Panc1 (cell line): Measurements from ENCODE around the gene DKK3.

Source experiments
- POLR2AphosphoS5 ChIP-seq: IDR thresholded peaks from 2 replicates; pipeline ENCODE4 v1.6.1; 2012; ENCODE audit warnings: mild to moderate bottlenecking, low read depth, low read length, moderate library complexity
- TF ChIP-seq, protein P1 (sequence below): fragments of 450-650 bp; IDR thresholded peaks from 2 replicates; pipeline ENCODE4 v1.5.1; 2017; ENCODE audit warnings: mild to moderate bottlenecking
- TF ChIP-seq, protein P2 (sequence below), 2 experiments: IDR thresholded peaks; 2 replicates each; pipeline ENCODE4 v1.6.1; 2011 to 2012; ENCODE audit warnings: low read depth in 2 of 2, control low read depth in 1 of 2, low read length in 1 of 2, mild to moderate bottlenecking in 1 of 2, moderate library complexity in 1 of 2; ENCODE audit not compliant: insufficient read depth in 1 of 2

DNA sequence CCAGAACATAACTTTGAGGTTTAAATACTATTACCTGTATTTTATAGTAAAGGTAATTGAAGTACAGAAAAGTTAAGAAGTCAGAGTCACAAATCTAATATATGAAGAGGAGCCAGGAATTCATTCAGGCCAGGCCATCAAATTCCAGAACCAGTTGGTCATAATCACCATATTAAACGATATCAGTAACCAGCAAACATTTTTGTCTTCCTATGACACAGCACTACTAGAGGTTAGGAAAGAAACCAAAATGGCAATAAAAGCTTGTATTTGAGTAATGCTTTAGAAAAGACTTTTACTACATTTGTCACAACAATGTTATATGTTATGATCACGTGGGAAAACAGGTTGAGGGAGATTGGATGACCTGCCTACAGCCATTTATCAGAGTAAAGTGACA lies 62.2 kb downstream of the DKK3 start:
- TF ChIP-seq, protein P1, sequence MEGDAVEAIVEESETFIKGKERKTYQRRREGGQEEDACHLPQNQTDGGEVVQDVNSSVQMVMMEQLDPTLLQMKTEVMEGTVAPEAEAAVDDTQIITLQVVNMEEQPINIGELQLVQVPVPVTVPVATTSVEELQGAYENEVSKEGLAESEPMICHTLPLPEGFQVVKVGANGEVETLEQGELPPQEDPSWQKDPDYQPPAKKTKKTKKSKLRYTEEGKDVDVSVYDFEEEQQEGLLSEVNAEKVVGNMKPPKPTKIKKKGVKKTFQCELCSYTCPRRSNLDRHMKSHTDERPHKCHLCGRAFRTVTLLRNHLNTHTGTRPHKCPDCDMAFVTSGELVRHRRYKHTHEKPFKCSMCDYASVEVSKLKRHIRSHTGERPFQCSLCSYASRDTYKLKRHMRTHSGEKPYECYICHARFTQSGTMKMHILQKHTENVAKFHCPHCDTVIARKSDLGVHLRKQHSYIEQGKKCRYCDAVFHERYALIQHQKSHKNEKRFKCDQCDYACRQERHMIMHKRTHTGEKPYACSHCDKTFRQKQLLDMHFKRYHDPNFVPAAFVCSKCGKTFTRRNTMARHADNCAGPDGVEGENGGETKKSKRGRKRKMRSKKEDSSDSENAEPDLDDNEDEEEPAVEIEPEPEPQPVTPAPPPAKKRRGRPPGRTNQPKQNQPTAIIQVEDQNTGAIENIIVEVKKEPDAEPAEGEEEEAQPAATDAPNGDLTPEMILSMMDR = no peak
- no peak for TF ChIP-seq POLR2AphosphoS5
- TF ChIP-seq, protein P2, sequence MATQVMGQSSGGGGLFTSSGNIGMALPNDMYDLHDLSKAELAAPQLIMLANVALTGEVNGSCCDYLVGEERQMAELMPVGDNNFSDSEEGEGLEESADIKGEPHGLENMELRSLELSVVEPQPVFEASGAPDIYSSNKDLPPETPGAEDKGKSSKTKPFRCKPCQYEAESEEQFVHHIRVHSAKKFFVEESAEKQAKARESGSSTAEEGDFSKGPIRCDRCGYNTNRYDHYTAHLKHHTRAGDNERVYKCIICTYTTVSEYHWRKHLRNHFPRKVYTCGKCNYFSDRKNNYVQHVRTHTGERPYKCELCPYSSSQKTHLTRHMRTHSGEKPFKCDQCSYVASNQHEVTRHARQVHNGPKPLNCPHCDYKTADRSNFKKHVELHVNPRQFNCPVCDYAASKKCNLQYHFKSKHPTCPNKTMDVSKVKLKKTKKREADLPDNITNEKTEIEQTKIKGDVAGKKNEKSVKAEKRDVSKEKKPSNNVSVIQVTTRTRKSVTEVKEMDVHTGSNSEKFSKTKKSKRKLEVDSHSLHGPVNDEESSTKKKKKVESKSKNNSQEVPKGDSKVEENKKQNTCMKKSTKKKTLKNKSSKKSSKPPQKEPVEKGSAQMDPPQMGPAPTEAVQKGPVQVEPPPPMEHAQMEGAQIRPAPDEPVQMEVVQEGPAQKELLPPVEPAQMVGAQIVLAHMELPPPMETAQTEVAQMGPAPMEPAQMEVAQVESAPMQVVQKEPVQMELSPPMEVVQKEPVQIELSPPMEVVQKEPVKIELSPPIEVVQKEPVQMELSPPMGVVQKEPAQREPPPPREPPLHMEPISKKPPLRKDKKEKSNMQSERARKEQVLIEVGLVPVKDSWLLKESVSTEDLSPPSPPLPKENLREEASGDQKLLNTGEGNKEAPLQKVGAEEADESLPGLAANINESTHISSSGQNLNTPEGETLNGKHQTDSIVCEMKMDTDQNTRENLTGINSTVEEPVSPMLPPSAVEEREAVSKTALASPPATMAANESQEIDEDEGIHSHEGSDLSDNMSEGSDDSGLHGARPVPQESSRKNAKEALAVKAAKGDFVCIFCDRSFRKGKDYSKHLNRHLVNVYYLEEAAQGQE (IDR thresholded peaks at IDR 0.05; ENCODE audit: insufficient read depth in 1 of 2, low read depth in 2 of 2, low read length in 1 of 2) = no peak
